ENCODE results near the gene FASTKD1.
"Not testable (repeated sequence)": the region's sequence is repeated elsewhere in the genome, so short reads cannot be mapped to it uniquely, and the experiment has no call there.

FASTKD1 gene

DNA sequence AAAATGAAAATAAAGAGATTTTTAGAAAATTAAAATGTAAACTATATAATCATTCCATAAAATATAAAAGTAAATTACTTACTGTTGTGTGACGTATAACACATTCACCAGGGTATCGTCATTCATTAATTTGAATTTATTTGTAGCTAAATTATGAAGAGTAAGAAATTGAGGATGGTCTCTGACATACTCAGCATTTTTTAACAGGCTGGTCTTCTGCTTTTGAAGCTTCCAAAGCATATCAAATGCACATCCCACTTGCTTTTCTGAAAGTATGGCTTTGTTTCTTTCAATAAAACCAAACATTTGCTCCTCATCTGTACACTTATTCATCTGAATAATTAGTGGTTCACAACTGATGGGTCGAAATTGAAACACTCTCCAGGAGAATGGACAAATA, 2.1 kb downstream of the FASTKD1 start:
- DNase-seq = no peak

GRCh38 chr2:169570752-169571151, 2.9 kb downstream of the FASTKD1 start:
- not testable (repeated sequence) for DNase-seq

- DNase-seq = no peak
Observed at GRCh38 chr2:169569948-169570347, 3.7 kb downstream of the FASTKD1 start.

DNA sequence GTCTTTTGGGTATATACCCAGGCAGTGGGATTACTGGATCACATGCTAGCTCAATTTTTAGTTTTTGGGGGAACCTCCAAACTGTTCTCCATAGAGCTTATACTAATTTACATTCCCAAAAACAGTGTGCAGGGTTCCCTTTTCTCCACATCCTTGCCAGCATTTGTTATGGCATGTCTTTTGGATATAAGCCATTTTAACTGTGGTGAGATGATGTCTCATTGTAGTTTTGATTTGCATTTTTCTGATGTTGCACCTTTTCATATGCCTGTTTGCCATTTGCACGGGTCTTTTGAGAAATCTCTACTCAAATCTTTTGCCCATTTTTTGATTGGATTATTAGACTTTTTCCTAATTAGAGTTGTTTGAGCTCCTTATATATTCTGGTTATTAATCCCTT, 8.0 kb downstream of the FASTKD1 start:
- no peak for DNase-seq

GRCh38 chr2:169562519-169562918, 11.1 kb downstream of the FASTKD1 start:
- DNase-seq = no peak

DNA sequence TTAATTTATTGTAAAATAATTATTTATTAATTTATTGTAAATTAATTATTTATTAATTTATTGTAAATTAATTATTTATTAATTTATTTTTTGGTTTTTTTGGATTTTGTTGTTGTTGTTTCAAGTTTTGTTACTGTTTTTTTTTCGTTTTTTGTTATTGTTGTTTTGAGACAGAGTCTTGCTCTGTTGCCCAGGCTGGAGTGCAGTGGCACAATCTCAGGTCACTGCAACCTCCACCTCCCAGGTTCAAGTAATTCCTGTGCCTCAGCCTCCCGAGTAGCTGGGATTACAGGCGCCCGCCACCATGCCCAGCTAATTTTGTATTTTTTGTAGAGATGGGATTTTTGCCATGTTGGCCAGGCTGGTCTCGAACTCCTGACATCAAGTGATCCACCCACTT, 11.6 kb downstream of the FASTKD1 start:
- DNase-seq = not testable (repeated sequence)

- DNase-seq = no peak
Observed at GRCh38 chr2:169561364-169561763, 12.3 kb downstream of the FASTKD1 start.

DNA sequence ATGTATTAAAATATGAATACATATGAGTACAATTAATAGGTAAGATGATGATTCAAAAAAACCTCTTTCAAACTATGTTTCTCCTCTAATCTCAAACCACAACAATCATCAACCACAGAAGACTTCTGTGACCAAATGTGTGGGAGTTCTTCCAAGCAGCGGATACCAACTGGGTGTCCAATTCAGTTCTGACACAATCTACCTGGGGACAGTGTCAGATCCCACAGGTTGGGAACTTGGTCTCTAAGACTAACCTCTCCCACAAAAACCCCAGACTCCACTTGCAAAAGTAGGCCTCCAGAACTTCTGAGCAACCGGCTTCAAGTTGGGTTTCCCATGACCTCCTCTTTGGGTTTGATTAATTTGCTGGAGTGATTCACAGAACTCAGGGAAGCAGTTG, 26.9 kb downstream of the FASTKD1 start:
- no peak for DNase-seq

GRCh38 chr2:169542433-169542832, 31.2 kb downstream of the FASTKD1 start:
- DNase-seq = no peak

DNA sequence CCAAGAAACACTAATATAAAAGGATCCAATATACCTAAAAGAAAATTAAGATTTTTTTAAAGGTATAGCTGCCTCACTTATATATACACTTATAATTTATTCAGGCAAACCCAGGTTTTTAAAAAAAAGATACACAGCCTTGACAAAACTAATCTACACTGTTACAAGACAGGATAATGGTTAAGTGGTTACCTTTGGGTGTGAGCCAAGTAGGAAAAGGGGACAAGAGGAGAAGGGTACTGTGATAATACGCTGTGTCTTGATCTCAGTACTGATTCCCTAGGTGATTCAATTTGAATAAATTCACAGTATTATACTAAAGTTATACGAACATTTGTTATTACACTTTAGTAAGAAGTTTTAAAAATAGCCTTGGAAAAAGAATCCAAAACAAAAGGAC, 33.5 kb downstream of the FASTKD1 start:
- DNase-seq = no peak

- DNase-seq = not testable (repeated sequence)
Observed at GRCh38 chr2:169539460-169539859, 34.2 kb downstream of the FASTKD1 start.

GRCh38 chr2:169528271-169528701, 45.4 kb downstream of the FASTKD1 start:
- peak; percentile 55 to 63 for DNase-seq

- DNase-seq = no peak
Observed at GRCh38 chr2:169526451-169526850, 47.2 kb downstream of the FASTKD1 start.

- DNase-seq = no peak
Observed at GRCh38 chr2:169525434-169525833, 48.2 kb downstream of the FASTKD1 start.

- no peak for DNase-seq
Observed at GRCh38 chr2:169523681-169524080, 50.0 kb downstream of the FASTKD1 start.

DNA sequence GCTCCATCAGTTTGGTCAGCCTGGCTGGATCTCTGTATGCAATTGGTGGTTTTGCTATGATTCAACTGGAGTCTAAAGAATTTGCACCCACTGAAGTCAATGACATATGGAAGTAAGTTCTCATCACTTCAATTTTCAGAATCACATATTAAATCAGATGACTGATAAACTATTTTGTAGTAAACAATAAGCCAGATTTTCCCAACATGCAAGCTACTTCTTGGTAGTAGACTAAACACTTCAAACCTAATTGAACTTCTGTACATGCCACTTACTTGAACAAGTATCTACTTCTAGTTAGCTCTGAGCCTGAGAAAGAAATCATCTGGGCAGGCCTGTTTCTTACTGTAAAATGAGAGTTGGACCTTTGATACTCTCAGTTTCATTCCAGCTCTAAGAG, 52.8 kb downstream of the FASTKD1 start:
- no peak for DNase-seq

DNA sequence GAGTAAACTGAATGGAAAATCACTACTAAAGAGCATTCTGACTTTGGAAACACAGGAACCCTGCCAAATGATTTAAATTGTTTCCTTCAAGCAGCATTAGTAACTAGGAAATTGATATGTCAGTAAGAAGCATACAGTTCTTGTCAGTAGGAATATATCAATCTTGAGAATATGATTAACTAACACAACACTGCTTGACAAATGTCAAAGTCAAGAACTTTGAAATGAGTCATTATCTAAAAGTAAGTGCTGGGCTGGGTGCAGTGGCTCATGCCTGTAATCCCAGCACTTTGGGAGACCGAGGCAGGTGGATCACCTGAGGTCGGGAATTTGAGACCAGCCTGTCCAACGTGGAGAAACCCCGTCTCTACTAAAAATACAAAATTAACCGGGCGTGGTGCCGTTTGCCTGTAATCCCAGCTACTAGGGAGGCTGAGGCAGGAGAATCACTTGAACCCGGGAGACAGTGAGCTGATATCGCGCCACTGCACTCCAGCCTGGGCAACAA, 57.1 kb downstream of the FASTKD1 start:
- not testable (repeated sequence) for DNase-seq

- not testable (repeated sequence) for DNase-seq
Observed at GRCh38 chr2:169514758-169515157, 58.9 kb downstream of the FASTKD1 start.

- no peak for DNase-seq
Observed at GRCh38 chr2:169513926-169514325, 59.7 kb downstream of the FASTKD1 start.

GRCh38 chr2:169513094-169513493, 60.6 kb downstream of the FASTKD1 start:
- no peak for DNase-seq

DNA sequence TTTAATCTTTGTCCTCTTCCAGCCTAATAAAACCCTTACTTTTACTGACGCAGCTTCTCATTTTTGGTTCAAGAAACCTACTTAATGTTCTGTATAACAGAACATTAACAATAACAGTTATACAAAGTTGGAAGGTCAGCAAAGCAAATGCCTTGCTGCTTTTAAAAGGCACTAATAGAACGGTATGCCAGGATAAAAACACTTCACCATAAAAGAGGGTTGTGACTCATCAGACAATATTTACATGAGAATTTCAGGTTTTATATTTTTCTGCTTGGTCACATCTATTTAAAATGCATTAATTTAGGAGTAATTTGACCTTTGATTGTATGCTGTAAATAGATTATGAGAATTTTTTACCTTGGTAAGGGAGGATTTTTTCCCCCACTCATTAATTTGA, 61.1 kb downstream of the FASTKD1 start:
- no peak for DNase-seq

GRCh38 chr2:169511818-169512217, 61.8 kb downstream of the FASTKD1 start:
- no peak for DNase-seq

DNA sequence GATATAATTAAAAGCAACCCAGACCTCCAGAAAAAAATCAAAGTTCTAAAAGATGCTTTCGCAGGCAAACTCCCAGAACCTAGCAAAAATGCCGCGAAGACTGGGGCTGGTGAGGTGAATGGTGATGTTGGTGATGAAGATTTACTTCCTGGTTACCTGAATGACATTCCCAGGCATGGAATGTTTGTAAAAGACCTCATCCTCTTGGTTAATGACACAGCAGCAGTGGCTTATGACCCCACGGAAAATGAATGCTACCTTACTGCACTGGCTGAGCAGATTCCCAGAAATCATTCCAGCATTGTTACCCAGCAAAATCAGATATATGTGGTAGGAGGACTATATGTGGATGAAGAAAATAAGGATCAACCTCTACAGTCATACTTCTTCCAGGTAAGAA, 63.2 kb downstream of the FASTKD1 start:
- DNase-seq = no peak

DNA sequence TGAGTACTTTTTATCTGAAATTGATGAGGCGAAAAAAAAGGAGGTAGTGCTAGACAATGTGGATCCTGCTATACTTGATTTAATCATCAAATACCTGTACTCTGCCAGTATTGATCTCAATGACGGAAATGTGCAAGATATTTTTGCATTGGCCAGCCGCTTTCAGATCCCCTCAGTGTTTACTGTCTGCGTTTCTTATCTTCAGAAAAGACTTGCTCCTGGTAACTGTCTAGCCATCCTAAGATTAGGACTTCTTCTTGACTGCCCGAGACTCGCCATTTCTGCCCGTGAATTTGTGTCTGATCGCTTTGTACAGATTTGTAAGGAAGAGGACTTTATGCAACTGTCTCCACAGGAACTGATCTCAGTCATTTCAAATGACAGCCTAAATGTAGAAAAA, 63.7 kb downstream of the FASTKD1 start:
- DNase-seq = no peak

- DNase-seq = no peak
Observed at GRCh38 chr2:169509298-169509885, 64.3 kb downstream of the FASTKD1 start, which contains the start of gene KLHL41. KLHL41 (plus strand) TSS chr2:169509702; CDS start chr2:169509779, 77 bp downstream.

All from stimulated activated CD4-positive, alpha-beta T cell treated with anti-CD3 and anti-CD28 coated beads, Interleukin-4, amount 100 ng/mL, for 4 hours (primary cell).